ENCODE data around the gene GLI1. TPM values are rescaled to one million over a fixed set of nuclear protein-coding genes. Genes with fewer than 3 reads are reported as not detected.
"Not testable (repeated sequence)": the region's sequence is repeated elsewhere in the genome, so short reads cannot be mapped to it uniquely, and the experiment has no call there.

The GLI1 gene
- total RNA-seq, 1 donor from 2014 or later: 1.3 TPM

DNA sequence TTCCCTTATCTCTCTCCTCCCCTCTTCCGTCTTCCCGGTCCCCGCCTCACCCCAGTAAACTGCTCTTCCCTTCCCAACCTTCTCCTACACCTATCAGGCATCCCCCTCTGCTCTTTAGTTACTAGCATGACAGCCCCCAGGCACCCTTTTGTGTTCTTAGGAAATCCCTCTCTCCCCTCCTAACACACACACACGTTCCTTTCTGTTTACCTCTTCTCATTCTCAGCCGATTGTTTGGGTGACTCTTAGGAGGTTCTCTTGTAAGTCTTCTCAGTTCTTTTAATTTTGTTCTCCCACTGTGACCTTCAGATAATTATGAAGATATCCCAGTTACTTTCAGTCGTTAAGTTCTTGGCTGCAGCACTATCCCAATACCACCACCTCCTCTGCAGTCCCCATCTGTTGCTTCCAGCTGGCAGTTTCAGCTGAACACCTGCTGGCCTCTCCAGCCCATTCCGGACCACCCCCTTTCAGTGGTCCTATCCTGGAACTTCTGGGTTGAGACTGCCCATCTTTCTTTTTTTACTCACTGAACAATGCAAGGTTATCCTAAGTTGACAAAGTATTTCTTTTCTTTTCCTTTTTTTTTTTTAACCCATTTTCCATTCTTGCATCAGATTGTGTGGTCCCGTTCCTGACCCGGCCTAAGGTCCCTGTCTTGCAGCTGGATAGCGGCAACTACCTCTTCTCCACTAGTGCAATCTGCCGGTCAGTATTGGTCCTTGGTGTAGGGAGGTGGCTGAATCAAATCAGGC, 29.0 kb downstream of the GLI1 start:
- peaks cover 18% of the 10 kb centered on the region for H3K4me1 Mint-ChIP-seq (ENCODE audit: low read depth)
- H3K27me3 Mint-ChIP-seq (ENCODE audit: low read depth): no peaks in the 10 kb centered on the region
- no peak for DNase-seq (ENCODE audit: low spot score)
- peak overlapping the region; percentile 99 for H3K4me3 Mint-ChIP-seq (ENCODE audit: low read depth)
- peaks cover 52% of the 10 kb centered on the region for H3K36me3 Mint-ChIP-seq (ENCODE audit: low read depth)
- peak overlapping the region; percentile 95 for H3K27ac Mint-ChIP-seq
- intact Hi-C loops (cut with micrococcal nuclease): loop anchor here (1.0 to 5.0 kb wide), 2 partner anchors 32 to 254 kb away; partner anchors contain the start of gene DDIT3
- H3K9me3 Mint-ChIP-seq: no peaks in the 10 kb centered on the region

DNA sequence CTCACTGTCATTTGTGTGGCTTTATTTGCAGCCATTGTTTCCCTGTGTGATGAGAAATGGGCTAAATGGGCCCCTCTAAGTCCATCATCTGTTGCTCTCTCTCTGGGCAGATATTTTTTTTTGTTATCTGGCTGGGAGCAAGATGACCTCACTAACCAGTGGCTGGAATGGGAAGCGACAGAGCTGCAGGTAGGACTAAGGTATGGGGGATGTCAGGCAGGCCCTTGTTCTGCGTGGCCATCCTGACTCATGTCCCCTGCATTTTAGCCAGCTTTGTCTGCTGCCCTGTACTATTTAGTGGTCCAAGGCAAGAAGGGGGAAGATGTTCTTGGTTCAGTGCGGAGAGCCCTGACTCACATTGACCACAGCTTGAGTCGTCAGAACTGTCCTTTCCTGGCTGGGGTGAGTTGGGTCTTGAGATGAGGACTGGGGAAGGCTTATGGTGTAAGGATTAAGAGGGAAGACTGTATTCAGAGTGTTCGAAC, 29.6 kb downstream of the GLI1 start:
- no peaks in the 10 kb centered on the region for H3K9me3 Mint-ChIP-seq
- no peak for DNase-seq (ENCODE audit: low spot score)
- peaks cover 18% of the 10 kb centered on the region for H3K4me1 Mint-ChIP-seq (ENCODE audit: low read depth)
- peak overlapping the region; percentile 99 for H3K4me3 Mint-ChIP-seq (ENCODE audit: low read depth)
- intact Hi-C loops (cut with micrococcal nuclease): loop anchor here (5.0 kb wide), 1 partner anchor 253 kb away; no protein-coding TSS in a partner anchor
- H3K27me3 Mint-ChIP-seq (ENCODE audit: low read depth): no peaks in the 10 kb centered on the region
- H3K36me3 Mint-ChIP-seq (ENCODE audit: low read depth): peaks cover 52% of the 10 kb centered on the region
- peak overlapping the region; percentile 95 for H3K27ac Mint-ChIP-seq

DNA sequence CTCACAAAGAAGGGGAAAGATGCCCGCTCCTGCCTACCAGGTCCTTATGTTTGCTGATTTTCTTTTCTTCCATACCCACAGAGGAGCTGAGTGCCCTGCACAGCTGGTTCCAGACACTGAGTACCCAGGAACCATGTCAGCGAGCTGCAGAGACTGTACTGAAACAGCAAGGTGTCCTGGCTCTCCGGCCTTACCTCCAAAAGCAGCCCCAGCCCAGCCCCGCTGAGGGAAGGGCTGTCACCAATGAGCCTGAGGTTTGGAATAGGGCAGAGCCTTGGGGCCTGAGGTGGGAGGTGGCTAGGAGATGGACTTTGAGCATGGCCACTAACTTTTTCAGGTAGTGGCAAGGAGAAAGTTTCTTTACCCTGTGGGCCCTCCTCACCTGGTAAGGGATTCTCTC, 30.5 kb downstream of the GLI1 start:
- intact Hi-C loops (cut with micrococcal nuclease): no loop called here
- no peak overlapping the region for H3K27ac Mint-ChIP-seq
- H3K4me3 Mint-ChIP-seq (ENCODE audit: low read depth): no peak overlapping the region
- H3K36me3 Mint-ChIP-seq (ENCODE audit: low read depth): peaks cover 57% of the 10 kb centered on the region
- no peaks in the 10 kb centered on the region for H3K27me3 Mint-ChIP-seq (ENCODE audit: low read depth)
- H3K4me1 Mint-ChIP-seq (ENCODE audit: low read depth): peaks cover 18% of the 10 kb centered on the region
- no peak for DNase-seq (ENCODE audit: low spot score)
- H3K9me3 Mint-ChIP-seq: no peaks in the 10 kb centered on the region

DNA sequence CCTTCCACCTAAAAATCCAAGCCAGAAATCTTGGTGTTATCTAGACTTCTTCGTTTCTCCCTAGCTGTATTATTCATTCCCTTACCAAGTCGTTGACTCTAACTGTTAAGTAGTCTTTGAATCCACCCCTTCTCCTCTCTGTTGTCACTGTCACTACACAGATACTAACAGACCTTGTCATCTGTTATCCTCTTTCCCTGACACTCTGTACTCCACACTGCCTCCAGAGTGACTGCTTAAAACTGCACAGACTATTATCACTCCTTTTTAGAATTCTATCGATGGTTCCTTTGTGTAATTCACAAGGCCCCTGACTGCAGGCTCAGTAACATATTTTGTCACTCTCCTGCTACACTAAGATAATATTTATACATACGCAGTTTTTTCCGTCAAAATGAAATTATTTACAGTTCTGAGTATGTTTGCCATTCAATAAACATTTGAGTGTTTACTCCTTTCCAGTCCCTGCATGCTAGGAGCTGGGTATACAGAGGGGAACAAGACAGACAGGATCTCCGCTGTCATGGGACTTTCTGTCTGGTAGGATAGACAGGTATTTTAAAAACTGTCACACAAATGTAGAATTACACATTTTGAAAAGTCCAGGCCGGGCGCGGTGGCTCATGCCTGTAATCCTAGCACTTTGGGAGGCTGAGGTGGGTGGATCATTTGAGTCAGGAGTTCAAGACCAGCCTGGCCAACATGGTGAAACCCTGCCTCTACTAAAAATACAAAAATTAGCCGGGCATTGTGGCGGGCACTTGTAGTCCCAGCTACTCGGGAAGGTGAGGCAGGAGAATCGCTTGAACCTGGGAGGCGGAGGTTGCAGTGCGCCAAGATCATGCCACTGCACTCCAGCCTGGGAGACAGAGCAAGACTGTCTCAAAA, 32.1 kb downstream of the GLI1 start:
- H3K27me3 Mint-ChIP-seq (ENCODE audit: low read depth): no peaks in the 10 kb centered on the region
- intact Hi-C loops (cut with micrococcal nuclease): no loop called here
- peaks cover 67% of the 10 kb centered on the region for H3K36me3 Mint-ChIP-seq (ENCODE audit: low read depth)
- peak overlapping the region; percentile 19 for H3K4me3 Mint-ChIP-seq (ENCODE audit: low read depth)
- peaks cover 18% of the 10 kb centered on the region for H3K4me1 Mint-ChIP-seq (ENCODE audit: low read depth)
- H3K9me3 Mint-ChIP-seq: no peaks in the 10 kb centered on the region
- peak overlapping the region; percentile 64 for H3K27ac Mint-ChIP-seq
- DNase-seq (ENCODE audit: low spot score): no peak

DNA sequence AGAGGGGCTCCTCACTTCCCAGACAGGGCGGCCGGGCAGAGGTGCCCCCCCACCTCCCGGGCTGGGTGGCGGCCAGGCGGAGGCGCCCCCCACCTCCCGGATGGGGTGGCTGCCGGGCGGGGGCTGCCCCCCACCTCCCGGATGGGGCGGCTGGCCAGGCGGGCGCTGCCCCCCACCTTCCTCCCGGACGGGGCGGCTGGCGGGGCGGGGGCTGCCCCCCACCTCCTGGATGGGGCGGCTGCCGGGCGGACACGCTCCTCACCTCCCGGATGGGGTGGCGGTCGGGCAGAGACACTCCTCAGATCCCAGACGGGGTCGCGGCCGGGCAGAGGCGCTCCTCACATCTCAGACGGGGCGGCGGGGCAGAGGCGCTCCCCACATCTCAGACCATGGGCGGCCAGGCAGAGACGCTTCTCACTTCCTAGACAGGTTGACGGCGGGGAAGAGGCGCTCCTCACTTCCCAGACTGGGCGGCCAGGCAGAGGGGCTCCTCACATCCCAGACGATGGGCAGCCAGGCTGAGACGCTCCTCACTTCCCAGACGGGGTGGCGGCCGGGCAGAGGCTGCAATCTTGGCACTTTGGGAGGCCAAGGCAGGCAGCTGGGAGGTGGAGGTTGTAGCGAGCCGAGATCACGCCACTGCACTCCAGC, 35.6 kb downstream of the GLI1 start:
- H3K27ac Mint-ChIP-seq; H3K27me3 Mint-ChIP-seq (ENCODE audit: low read depth); H3K4me1 Mint-ChIP-seq (ENCODE audit: low read depth); H3K4me3 Mint-ChIP-seq (ENCODE audit: low read depth); H3K9me3 Mint-ChIP-seq; intact Hi-C loops (cut with micrococcal nuclease); DNase-seq (ENCODE audit: low spot score): not testable (repeated sequence)
- peaks cover 74% of the 10 kb centered on the region for H3K36me3 Mint-ChIP-seq (ENCODE audit: low read depth)

DNA sequence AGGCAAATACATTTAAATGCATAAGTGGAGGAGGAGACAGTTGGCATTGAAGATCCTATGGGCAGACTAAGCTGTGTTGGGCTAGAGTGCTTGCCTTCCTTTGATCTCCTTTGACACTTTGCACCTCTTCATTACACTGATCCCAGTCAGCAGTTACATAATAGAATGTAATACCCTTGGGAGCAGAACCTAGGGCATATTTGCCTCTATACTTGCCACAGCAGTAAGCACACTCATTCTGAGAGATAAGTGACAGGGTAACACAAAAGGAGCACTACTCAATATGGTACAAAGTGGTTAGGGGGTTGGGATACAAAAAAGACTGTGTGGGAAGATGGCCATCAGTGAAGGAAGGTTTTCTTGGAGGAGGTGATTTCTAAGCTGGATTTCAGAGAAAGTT, 37.2 kb downstream of the GLI1 start:
- no peaks in the 10 kb centered on the region for H3K27me3 Mint-ChIP-seq (ENCODE audit: low read depth)
- DNase-seq (ENCODE audit: low spot score): no peak

DNA sequence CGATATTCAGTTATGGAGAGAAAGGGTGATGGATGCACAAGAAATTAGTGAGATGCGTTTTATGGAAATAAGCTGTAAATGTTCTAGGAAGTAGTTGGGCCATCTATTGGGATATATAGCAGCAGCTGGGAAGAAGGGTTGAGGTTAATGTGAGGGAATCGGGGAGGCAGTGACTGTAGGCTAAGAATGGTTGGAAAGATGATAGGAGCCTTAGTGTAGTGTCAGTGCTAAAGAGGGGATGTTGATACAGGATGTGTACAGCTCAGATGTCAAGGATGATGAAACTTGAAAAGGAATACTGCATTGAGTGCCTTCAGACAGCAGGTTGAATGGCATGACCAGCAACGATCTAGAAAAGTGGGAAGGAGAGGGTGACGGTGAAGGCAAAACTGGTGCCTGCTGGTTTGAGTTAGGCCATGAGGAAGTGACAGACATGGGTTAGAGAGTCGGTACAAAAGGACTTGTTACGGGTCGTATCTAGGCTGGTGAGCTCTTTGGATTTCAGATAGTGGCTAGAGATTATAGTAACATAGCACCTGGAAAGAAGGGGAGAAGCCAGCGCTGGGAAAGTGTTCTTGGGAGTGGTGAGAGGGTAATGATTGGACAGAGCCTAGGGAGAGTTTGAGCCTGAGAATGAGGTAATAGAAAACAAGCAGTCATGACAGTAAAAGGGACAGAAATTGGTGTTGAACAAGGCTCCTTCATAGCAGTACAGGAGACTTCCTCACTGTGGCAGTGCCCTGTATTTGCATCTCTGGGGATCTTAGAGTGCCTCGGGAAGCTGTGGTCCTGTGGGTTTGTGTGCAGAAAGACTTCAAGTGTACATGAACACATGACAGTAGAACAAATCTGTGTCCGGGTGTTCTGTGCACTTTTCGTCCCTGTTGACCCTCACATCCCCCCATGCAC, 37.9 kb downstream of the GLI1 start:
- Mint-ChIP-seq H3K4me3 (ENCODE audit: low read depth) (no peak overlapping the region), H3K36me3 (ENCODE audit: low read depth) (peaks cover 72% of the 10 kb centered on the region), H3K27me3 (ENCODE audit: low read depth) (no peaks in the 10 kb centered on the region), H3K4me1 (ENCODE audit: low read depth) (no peaks in the 10 kb centered on the region), H3K27ac (peak overlapping the region; percentile 15), H3K9me3 (no peaks in the 10 kb centered on the region)
- intact Hi-C loops (cut with micrococcal nuclease): no loop called here
- no peak for DNase-seq (ENCODE audit: low spot score)

More for the DNA sequence above, 37.2 kb downstream of the GLI1 start:
- Mint-ChIP-seq H3K27ac (peak overlapping the region; percentile 15), H3K4me3 (ENCODE audit: low read depth) (no peak overlapping the region), H3K9me3 (no peaks in the 10 kb centered on the region), H3K36me3 (ENCODE audit: low read depth) (peaks cover 72% of the 10 kb centered on the region), H3K4me1 (ENCODE audit: low read depth) (no peaks in the 10 kb centered on the region)
- intact Hi-C loops (cut with micrococcal nuclease): no loop called here

DNA sequence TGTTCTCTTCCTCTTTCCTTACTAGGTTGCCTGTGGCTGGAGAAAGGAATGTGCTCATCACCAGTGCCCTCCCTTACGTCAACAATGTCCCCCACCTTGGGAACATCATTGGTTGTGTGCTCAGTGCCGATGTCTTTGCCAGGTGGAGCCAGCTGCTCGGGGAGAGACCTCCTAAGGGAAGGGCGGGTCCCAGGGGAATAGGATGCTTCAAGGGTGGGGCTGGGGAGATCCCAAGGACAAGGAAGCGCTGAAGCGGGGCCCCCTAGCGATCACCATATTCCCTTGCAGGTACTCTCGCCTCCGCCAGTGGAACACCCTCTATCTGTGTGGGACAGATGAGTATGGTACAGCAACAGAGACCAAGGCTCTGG, 38.5 kb downstream of the GLI1 start:
- Mint-ChIP-seq H3K36me3 (ENCODE audit: low read depth) (peaks cover 69% of the 10 kb centered on the region), H3K9me3 (no peaks in the 10 kb centered on the region), H3K27me3 (ENCODE audit: low read depth) (no peaks in the 10 kb centered on the region), H3K4me3 (ENCODE audit: low read depth) (no peak overlapping the region), H3K4me1 (ENCODE audit: low read depth) (no peaks in the 10 kb centered on the region), H3K27ac (no peak overlapping the region)
- no peak for DNase-seq (ENCODE audit: low spot score)
- intact Hi-C loops (cut with micrococcal nuclease): no loop called here

DNA sequence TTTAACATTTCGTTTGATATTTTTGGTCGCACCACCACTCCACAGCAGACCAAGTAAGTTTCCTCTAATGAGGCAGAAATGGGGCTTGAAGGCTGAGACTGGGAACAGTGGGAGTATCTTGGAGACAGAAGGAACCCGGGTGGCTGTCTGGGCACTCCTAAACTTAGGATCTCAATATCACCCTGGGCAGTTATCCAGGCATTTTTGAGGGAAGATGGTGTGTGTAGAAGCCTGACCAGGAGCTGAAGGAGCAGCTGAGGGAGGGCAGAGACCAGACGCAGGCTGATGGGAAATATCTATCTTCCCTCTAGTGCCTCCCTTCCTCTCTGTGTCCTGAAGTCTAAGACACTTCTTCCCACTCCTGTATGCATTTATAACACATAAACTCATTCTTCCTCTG, 39.0 kb downstream of the GLI1 start:
- no peak for DNase-seq (ENCODE audit: low spot score)
- no peaks in the 10 kb centered on the region for H3K27me3 Mint-ChIP-seq (ENCODE audit: low read depth)
- H3K36me3 Mint-ChIP-seq (ENCODE audit: low read depth): peaks cover 73% of the 10 kb centered on the region
- H3K9me3 Mint-ChIP-seq: no peaks in the 10 kb centered on the region
- no peaks in the 10 kb centered on the region for H3K4me1 Mint-ChIP-seq (ENCODE audit: low read depth)
- no peak overlapping the region for H3K27ac Mint-ChIP-seq
- H3K4me3 Mint-ChIP-seq (ENCODE audit: low read depth): no peak overlapping the region
- intact Hi-C loops (cut with micrococcal nuclease): no loop called here

DNA sequence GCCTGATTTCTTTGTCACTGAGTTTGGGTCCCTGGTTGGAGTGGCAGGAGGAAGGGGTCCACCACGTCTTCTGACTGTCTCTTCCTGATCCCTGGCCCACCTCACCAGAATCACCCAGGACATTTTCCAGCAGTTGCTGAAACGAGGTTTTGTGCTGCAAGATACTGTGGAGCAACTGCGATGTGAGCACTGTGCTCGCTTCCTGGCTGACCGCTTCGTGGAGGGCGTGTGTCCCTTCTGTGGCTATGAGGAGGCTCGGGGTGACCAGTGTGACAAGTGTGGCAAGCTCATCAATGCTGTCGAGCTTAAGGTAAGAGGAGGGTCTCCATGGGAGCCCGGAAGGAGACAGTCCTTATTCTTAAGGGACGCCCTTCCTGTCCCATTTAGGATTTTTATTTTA, 40.6 kb downstream of the GLI1 start:
- H3K9me3 Mint-ChIP-seq: no peaks in the 10 kb centered on the region
- DNase-seq (ENCODE audit: low spot score): no peak
- H3K4me3 Mint-ChIP-seq (ENCODE audit: low read depth): no peak overlapping the region
- no peak overlapping the region for H3K27ac Mint-ChIP-seq
- peaks cover 81% of the 10 kb centered on the region for H3K36me3 Mint-ChIP-seq (ENCODE audit: low read depth)
- no peaks in the 10 kb centered on the region for H3K27me3 Mint-ChIP-seq (ENCODE audit: low read depth)
- intact Hi-C loops (cut with micrococcal nuclease): no loop called here
- H3K4me1 Mint-ChIP-seq (ENCODE audit: low read depth): no peaks in the 10 kb centered on the region

DNA sequence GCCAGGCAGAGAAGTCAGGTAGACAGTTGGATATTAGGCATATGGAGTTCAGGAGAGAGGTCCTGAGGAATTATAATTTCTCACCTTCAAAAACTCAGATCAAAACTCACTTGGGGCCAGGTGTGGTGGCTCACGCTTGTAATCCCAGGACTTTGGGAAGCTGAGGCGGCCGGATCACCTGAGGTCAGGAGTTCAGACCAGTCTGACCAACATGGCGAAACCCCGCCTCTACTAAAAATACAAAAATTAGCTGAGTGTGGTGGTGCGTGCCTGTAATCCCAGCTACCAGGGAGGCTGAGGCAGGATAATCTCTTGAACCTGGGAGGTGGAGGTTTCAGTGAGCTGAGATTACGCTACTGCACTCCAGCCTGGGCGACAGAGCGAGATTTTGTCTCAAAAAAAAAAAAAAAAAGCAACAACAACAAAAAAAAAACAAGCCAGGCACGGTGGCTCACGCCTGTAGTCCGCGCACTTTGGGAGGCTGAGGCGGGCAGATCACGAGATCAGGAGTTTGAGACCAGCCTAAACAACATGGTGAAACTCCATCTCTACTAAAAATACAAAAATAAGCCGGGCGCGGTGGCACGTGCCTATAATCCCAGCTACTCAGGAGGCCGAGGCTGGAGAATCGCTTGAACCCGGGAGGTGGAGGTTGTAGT, 42.9 kb downstream of the GLI1 start:
- H3K9me3 Mint-ChIP-seq; H3K4me1 Mint-ChIP-seq (ENCODE audit: low read depth); intact Hi-C loops (cut with micrococcal nuclease); H3K27ac Mint-ChIP-seq; H3K27me3 Mint-ChIP-seq (ENCODE audit: low read depth); H3K4me3 Mint-ChIP-seq (ENCODE audit: low read depth); DNase-seq (ENCODE audit: low spot score): not testable (repeated sequence)
- H3K36me3 Mint-ChIP-seq (ENCODE audit: low read depth): peaks cover 78% of the 10 kb centered on the region
